ENCODE results near the gene UPK3A.

DNA sequence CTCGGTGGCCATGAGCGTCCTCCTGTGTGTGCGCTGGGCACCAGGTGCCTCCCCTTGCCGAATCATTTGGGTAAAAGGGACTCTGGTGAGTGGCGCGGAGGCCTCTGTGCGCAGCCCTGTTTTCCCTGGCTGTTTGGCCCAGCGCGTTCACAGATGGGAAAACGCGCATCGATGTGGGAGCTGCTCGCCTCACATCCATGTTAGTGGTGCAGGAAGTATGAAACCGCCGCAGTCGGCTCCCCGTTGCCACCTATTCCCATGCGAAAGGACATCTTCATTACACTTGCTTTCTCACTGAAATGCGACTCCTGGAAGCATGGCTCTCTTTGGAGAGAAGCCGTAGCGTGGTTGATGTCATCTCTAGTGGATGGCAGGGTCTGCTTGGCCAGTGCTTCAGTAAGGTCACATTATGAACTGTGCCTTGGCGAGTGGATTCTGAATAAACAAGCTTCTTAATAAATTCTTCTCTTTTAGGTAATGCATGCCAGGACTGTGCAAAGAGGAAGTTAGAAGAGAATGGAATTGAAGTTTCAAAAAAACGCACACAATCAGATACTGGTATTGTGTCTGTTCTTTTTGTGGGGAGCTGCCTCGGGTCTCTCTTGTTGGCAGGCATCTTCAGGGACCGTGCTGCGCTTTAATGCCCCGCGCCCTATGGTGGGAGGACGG lies 51.2 kb downstream of the UPK3A start:
- TF ChIP-seq, protein P1, sequence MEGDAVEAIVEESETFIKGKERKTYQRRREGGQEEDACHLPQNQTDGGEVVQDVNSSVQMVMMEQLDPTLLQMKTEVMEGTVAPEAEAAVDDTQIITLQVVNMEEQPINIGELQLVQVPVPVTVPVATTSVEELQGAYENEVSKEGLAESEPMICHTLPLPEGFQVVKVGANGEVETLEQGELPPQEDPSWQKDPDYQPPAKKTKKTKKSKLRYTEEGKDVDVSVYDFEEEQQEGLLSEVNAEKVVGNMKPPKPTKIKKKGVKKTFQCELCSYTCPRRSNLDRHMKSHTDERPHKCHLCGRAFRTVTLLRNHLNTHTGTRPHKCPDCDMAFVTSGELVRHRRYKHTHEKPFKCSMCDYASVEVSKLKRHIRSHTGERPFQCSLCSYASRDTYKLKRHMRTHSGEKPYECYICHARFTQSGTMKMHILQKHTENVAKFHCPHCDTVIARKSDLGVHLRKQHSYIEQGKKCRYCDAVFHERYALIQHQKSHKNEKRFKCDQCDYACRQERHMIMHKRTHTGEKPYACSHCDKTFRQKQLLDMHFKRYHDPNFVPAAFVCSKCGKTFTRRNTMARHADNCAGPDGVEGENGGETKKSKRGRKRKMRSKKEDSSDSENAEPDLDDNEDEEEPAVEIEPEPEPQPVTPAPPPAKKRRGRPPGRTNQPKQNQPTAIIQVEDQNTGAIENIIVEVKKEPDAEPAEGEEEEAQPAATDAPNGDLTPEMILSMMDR (IDR thresholded peaks at IDR 0.05): no peak
- TF ChIP-seq POLR2AphosphoS5 (IDR thresholded peaks at IDR 0.05; ENCODE audit: low read depth, low read length) (no peak), RAD21 (IDR thresholded peaks at IDR 0.05; ENCODE audit: low read length) (no peak), USF2 (IDR thresholded peaks at IDR 0.05; ENCODE audit: borderline replicate concordance, low read depth, low read length) (no peak), TAF1 (IDR thresholded peaks at IDR 0.05; ENCODE audit: borderline replicate concordance, low read depth, low read length) (no peak), EP300 (IDR thresholded peaks at IDR 0.05; ENCODE audit: borderline replicate concordance in 1 of 2, low read depth in 1 of 2, low read length in 1 of 2) (no peak), JUND (IDR thresholded peaks at IDR 0.05) (no peak), SIN3A (IDR thresholded peaks at IDR 0.05; ENCODE audit: borderline replicate concordance, low read depth, low read length) (no peak), GABPA (IDR thresholded peaks at IDR 0.05; ENCODE audit: low read depth) (no peak), TCF12 (IDR thresholded peaks at IDR 0.05) (no peak), NRF1 (IDR thresholded peaks at IDR 0.05; ENCODE audit: low read depth, low read length) (no peak), YY1 (IDR thresholded peaks at IDR 0.05; ENCODE audit: low read depth) (no peak)

Measured in SK-N-SH (cell line).